ENCODE data around the gene TRMT61B.

The TRMT61B gene

GRCh38 chr2:28870146-28870891 is at the start of gene TRMT61B:
TRMT61B (minus strand) TSS chr2:28870309; CDS start chr2:28870277, 32 bp downstream.
- peak; percentile 86 for DNase-seq

GRCh38 chr2:28915939-28916338 is 45.8 kb upstream of the TRMT61B start:
- DNase-seq = no peak

- no peak for DNase-seq
These were observed 39.7 kb upstream of the TRMT61B start for GRCh38 chr2:28909655-28910353.

DNA sequence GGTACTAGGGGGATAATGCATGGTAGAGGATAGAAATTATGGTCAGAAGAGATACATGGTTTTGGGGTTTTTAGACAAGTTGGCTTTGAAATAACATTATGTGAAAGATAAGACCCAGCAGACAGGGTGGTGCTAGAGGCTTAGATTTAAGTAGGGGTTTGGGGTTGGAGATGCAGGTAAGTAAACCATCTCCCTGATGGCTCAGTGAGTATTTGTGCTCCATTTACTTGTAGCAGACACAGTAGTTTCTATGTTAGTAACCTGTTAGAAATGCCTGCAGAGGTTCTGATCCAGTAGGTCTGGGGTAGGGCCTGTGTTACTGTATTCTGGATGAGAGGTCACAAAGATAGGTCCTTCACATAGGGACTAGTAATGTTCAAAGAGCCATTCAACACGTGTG is 38.1 kb upstream of the TRMT61B start:
- DNase-seq = no peak

DNA sequence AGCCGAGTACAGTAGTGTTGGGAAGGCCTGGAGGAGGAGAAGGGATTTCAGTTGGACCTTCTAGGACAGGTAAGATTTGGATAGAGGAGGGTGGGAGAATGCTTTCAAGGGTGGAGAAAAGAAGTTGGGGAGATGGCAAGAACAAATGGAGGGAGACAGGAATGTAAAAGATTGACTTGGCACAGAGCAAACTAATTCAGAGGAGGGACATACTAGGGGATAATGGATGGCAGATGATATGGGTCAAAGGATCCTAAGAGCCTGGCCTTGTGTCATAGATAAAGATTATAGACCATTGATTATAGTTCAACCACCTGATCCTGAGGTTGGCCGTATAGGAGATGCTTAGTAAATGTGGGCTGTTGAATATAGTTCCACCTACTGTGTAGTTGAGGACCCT is 36.7 kb upstream of the TRMT61B start:
- DNase-seq = no peak

- no peak for DNase-seq
These were observed 36.3 kb upstream of the TRMT61B start for GRCh38 chr2:28906376-28906775.

DNA sequence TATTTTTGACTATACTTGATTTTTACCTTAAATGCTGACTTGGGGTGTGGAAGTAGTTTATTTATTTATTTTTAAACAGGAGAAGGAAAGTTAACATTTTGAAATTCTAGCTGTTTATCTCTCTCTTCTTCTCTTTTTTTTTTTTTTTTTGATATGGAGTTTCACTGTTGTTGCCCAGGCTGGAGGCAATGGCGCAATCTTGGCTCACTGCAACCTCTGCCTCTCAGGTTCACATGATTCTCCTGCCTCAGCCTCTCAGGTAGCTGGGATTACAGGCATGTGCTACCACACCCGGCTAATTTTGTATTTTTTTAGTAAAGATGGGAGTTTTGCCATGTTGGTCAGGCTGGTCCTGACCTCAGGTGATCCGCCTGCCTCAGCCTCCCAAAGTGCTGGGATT is 35.4 kb upstream of the TRMT61B start:
- no peak for DNase-seq

DNA sequence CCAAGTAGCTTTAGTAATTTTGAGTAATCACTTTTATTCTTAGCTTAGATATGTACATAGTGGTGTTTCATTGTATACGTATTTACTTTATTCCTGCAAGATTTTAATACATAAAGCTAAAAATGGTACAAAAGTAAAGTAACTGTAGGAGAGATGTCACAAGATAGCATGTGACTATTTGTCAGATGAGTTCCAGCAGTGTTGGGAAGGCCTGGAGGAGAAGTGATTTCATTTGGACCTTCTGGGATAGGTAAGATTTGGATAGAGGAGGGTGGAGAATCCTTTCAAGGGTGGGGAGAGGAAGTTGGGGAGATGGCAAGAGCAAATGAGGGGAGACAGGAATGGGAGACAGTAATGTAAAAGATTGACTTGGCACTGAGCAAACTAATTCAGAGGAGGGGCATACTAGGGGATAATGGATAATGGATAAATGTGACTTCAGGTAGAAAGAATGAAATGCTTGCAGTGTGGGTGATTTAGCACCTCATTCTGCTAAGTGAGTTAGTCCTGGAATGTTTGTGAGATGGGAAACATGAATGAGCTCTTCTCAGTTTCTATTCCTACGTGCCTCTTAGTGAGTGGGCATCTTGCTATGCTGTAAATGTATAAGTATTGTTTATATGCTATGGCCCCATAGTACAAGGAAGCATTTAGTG is 34.8 kb upstream of the TRMT61B start:
- DNase-seq = no peak

DNA sequence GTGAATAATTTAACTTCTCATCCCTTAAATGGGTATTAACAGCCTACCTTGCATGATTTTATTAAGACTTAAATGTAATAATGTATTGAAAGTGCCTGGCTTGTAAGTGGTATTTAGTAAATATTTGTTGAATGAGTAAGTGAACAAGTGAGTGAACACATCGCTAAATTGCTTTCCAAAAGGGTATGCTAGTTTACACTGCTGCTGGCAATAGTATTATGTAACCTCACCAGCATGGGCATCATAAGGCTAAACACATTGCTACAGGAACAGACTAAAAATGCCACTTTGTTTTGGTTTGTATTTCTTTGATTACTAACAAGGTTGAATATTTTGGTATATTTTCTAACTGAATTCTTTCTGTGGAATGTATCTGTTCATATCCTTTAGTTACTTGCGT is 34.2 kb upstream of the TRMT61B start:
- no peak for DNase-seq

DNA sequence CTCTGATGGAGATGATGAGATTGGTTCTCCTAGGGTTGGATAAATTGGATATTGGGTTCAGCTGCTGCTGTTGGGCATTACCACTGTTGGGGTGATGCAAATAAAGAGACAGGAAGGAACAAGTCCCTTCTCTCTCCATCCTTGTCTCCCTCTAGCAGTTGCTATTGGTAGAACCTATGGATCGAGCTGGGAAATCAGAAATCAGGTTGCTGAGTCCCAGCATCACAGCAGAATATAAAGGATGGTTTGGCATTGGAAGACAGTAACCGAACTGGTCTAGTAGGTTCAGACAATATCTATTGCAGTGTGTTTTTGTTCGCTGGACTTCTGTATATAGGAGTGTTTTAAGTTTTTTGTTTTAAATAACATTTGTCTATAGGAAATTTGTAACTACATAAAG is 32.5 kb upstream of the TRMT61B start:
- no peak for DNase-seq

- no peak for DNase-seq
These were observed 31.7 kb upstream of the TRMT61B start for GRCh38 chr2:28901841-28902240.

- DNase-seq = no peak
These were observed 31.1 kb upstream of the TRMT61B start for GRCh38 chr2:28901202-28901601.

DNA sequence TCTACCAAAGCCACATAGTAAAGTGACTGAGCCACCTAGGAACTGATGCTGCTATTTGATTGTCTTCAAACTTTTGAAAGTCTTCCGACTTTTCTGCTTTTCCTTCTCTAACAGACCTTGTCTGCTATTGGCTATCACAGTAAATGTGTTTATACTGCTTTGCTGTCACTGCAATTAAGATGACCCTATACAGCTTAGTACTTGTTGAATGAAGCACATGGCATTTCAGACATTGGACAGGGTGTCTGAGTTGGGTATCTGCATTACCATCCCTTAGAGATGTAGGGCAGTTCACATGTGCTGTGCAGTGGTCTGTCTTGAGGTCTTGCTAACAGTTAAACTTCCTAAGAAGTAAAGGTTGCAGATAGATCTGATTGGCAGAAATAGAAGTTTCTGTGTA is 27.9 kb upstream of the TRMT61B start:
- DNase-seq = no peak

DNA sequence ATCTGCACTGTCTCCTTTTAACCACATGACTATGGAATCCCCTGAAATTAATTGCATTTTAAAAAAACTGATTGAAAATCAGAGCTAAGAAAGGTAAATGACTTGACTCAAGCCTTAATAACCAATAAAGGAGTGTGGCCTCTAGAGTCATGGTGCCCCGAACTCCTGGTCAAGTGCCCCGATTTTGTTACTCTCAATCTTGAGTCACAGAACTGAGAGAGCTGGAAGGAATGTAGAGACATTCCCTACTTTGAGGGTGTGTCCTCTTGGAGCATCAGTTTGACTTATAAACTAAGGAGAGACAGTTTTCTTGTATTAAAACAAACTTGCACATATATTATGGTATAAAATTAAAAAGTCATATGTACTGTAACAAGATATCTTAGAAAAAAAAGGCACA is 26.8 kb upstream of the TRMT61B start:
- no peak for DNase-seq

DNA sequence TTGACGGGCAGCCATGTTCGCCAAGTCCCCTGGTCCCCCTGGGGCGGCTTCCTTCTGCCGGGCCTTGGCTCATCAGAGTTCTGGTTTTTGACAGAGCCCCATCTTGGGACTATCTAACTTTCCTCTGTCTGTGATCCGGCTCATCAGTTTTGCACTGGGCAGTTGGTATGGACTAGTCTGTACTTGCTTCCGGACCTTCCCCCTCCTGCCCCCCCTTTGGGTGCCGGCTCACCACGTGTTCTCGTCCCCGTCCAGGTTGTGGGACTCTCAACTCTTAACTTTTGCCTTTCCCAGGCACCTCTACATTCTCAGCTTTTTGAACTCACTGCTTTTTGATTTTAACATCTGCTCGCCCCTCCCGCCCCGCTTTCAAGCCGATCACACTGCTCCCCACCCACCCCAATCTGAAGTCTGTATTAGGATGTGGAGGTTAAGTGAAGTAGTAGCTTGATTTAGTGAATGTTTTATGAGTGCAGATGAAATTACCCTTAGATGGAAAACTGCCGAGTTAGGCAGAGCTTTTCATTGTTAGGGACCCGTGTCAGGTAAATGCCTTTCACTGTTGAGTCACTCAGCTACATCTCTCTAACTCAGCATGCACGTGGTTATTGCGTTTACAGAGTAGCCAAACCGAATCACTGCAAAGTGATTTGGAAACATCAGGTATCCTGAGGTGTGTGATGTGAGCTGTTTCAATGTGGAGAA is 25.2 kb upstream of the TRMT61B start:
- DNase-seq = no peak

- peak; percentile 94 for DNase-seq
These were observed 24.5 kb upstream of the TRMT61B start, which contains the start of gene WDR43 for GRCh38 chr2:28894470-28895188. WDR43 (plus strand) TSS chr2:28894667; CDS start chr2:28894699, 32 bp downstream.

DNA sequence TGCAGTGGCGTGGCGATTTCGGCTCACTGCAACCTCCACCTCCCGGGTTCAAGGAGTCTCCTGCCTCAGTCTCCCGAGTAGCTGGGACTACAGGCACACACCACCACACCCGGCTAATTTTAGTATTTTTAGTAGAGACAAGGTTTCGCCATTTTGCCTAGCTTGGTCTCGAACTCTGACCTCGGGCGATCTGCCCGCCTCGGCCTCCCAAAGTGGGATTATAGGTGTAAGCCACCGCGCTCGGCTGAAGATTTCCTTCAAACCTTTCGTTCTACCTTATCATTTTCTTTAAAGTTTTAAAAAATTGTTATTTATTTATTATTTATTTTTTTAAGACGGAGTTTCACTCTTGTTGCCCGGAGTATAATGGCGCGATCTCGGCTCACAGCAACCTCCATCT is 23.4 kb upstream of the TRMT61B start:
- DNase-seq = no peak

DNA sequence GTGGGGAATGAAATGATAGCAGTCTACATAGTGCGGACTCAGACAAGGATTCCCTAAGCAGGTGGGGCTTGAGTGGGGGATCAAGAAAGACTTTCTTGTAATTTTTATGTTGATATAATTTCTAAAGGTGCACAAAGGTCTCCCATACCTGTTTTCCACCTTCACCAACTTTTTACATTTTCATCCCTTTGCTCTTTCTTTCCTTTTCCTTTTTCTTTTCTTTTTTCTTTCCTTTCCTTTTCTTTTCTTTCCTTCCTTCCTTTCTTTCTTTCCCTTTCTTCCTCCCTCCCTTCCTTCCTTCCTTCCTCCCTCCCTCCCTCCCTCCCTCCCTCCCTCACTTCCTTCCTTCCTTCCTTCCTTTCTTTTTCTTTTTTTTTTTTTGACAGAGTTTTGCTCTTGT is 10.1 kb upstream of the TRMT61B start:
- no peak for DNase-seq

GRCh38 chr2:28871620-28872019 is 1.5 kb upstream of the TRMT61B start:
- DNase-seq = no peak

DNA sequence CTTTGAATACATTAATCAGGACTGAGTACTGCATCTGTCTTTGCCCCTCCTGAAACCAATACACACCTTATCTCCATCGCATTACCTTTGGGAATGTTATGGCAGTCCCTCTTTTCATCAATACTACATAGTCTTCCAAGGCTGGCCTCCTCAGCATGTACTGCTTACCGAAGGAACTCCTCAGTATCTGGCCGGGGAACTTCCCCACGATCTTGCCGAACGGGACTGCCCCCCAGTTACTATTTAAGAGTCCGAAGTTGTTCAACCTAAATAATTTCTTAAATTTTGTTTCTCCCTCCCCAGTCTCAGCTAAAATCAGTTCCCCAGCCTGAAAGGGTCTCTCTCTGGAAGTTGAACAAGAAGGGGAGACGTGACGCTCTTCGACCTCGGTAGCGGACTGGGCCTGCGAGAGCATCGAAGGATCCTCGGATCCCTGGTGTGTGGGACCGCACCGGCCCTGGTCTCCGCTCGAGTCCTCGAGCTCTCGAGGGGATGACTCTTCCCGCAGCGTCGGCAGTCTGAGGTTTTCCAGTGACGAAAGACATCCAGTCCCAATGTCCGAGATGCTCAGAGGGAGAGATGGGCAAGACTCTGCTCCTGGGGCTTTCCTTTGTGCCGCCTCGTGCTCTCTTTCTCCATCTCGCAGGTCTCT is 489 bp downstream of the TRMT61B start:
- DNase-seq = no peak

- DNase-seq = no peak
These were observed 1.5 kb downstream of the TRMT61B start for GRCh38 chr2:28868611-28869010.

- DNase-seq = no peak
These were observed 14.1 kb downstream of the TRMT61B start for GRCh38 chr2:28855977-28856376.
